ENCODE data around the gene SS18L1.

- no peak for TF ChIP-seq POLR2A (IDR thresholded peaks at IDR 0.05)
- no peak for TF ChIP-seq CTCF (IDR thresholded peaks at IDR 0.05)
These were observed 11.8 kb upstream of the SS18L1 start for GRCh38 chr20:62131560-62132320.

Measured in uterus (tissue), 2 donors.